Erythroblast (primary cell): ENCODE measurements around the gene SH3BGRL2.

Source experiments
- GATA1 ChIP-seq: IDR thresholded peaks from 2 replicates; pipeline ENCODE4 v1.6.1; 2011; ENCODE audit warnings: low read depth, mild to moderate bottlenecking, control low read depth, low read length, moderate library complexity
- POLR2A ChIP-seq: IDR thresholded peaks from 2 replicates; pipeline ENCODE4 v1.6.1; 2011; ENCODE audit warnings: mild to moderate bottlenecking, low read length

DNA sequence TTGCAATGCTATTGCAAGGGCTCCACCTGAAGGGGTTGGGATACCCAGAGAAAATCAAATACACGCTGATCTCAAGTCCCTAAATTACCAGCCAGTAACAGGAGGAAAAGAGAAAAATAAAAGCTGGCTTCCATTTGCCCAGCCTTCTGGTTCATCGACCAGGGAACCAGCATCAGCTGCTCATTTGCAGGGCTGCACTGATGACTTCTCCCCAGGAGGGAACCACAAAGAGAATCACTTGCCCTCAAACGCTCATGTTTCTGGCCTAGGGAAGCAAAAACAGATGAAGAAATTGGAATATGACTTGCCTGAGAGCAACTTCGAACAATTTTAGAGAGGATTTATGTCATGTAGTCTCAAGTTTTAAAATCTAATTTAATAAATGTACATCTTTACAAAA is 119.7 kb downstream of the SH3BGRL2 start:
- TF ChIP-seq POLR2A (no peak), GATA1 (no peak)
